ENCODE results near the gene GPR137. TPM values are rescaled to one million over a fixed set of nuclear protein-coding genes. Genes with fewer than 3 reads are reported as not detected.

GPR137 gene
- total and polyA plus RNA-seq, 10 of the 15 experiments (the other 5 are each of a cell fraction or from before 2014, with no cell fraction given): 0.37 to 29.2 (median 13.8) TPM

GRCh38 chr11:64284962-64285884 lies at the start of gene GPR137 (continued):
- TF ChIP-seq JUND (IDR thresholded peaks at IDR 0.05; ENCODE audit: low read depth, low read length): peak; percentile 27; the same call in 1 of the 2 replicates
- TF ChIP-seq, protein P1, sequence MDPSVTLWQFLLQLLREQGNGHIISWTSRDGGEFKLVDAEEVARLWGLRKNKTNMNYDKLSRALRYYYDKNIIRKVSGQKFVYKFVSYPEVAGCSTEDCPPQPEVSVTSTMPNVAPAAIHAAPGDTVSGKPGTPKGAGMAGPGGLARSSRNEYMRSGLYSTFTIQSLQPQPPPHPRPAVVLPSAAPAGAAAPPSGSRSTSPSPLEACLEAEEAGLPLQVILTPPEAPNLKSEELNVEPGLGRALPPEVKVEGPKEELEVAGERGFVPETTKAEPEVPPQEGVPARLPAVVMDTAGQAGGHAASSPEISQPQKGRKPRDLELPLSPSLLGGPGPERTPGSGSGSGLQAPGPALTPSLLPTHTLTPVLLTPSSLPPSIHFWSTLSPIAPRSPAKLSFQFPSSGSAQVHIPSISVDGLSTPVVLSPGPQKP (IDR thresholded peaks at IDR 0.05; ENCODE audit: low read depth, low read length): no peak
- no peak for TF ChIP-seq JUNB (IDR thresholded peaks at IDR 0.05)
- TF ChIP-seq, protein P2, sequence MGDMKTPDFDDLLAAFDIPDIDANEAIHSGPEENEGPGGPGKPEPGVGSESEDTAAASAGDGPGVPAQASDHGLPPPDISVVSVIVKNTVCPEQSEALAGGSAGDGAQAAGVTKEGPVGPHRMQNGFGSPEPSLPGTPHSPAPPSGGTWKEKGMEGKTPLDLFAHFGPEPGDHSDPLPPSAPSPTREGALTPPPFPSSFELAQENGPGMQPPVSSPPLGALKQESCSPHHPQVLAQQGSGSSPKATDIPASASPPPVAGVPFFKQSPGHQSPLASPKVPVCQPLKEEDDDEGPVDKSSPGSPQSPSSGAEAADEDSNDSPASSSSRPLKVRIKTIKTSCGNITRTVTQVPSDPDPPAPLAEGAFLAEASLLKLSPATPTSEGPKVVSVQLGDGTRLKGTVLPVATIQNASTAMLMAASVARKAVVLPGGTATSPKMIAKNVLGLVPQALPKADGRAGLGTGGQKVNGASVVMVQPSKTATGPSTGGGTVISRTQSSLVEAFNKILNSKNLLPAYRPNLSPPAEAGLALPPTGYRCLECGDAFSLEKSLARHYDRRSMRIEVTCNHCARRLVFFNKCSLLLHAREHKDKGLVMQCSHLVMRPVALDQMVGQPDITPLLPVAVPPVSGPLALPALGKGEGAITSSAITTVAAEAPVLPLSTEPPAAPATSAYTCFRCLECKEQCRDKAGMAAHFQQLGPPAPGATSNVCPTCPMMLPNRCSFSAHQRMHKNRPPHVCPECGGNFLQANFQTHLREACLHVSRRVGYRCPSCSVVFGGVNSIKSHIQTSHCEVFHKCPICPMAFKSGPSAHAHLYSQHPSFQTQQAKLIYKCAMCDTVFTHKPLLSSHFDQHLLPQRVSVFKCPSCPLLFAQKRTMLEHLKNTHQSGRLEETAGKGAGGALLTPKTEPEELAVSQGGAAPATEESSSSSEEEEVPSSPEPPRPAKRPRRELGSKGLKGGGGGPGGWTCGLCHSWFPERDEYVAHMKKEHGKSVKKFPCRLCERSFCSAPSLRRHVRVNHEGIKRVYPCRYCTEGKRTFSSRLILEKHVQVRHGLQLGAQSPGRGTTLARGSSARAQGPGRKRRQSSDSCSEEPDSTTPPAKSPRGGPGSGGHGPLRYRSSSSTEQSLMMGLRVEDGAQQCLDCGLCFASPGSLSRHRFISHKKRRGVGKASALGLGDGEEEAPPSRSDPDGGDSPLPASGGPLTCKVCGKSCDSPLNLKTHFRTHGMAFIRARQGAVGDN (IDR thresholded peaks at IDR 0.05): peak; percentile 41; the same call in 1 of the 2 replicates
- peak; percentile 65; the same call in 1 of the 2 replicates for TF ChIP-seq MXI1 (IDR thresholded peaks at IDR 0.05; ENCODE audit: low read depth, low read length)
- no peak; the same call in 1 of the 2 replicates for TF ChIP-seq CHD2 (IDR thresholded peaks at IDR 0.05; ENCODE audit: borderline replicate concordance, low read depth, low read length)
- TF ChIP-seq RAD21 (IDR thresholded peaks at IDR 0.05; ENCODE audit: insufficient read depth, low read depth, low read length): no peak
- 0 out of 4 replicates have a peak, but pooled peaks of 1 of the 2 experiments have one; percentile 20 for TF ChIP-seq ETV6 (conservative IDR thresholded peaks at IDR 0.05 in 1 of 2, IDR thresholded peaks at IDR 0.05 in 1 of 2; ENCODE audit: borderline replicate concordance in 1 of 2, low read depth in 1 of 2)
- TF ChIP-seq, protein P3, sequence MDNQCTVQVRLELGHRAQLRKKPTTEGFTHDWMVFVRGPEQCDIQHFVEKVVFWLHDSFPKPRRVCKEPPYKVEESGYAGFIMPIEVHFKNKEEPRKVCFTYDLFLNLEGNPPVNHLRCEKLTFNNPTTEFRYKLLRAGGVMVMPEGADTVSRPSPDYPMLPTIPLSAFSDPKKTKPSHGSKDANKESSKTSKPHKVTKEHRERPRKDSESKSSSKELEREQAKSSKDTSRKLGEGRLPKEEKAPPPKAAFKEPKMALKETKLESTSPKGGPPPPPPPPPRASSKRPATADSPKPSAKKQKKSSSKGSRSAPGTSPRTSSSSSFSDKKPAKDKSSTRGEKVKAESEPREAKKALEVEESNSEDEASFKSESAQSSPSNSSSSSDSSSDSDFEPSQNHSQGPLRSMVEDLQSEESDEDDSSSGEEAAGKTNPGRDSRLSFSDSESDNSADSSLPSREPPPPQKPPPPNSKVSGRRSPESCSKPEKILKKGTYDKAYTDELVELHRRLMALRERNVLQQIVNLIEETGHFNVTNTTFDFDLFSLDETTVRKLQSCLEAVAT (IDR thresholded peaks at IDR 0.05): peak; percentile 72; the same call in 1 of the 2 replicates
- TF ChIP-seq, protein P4, sequence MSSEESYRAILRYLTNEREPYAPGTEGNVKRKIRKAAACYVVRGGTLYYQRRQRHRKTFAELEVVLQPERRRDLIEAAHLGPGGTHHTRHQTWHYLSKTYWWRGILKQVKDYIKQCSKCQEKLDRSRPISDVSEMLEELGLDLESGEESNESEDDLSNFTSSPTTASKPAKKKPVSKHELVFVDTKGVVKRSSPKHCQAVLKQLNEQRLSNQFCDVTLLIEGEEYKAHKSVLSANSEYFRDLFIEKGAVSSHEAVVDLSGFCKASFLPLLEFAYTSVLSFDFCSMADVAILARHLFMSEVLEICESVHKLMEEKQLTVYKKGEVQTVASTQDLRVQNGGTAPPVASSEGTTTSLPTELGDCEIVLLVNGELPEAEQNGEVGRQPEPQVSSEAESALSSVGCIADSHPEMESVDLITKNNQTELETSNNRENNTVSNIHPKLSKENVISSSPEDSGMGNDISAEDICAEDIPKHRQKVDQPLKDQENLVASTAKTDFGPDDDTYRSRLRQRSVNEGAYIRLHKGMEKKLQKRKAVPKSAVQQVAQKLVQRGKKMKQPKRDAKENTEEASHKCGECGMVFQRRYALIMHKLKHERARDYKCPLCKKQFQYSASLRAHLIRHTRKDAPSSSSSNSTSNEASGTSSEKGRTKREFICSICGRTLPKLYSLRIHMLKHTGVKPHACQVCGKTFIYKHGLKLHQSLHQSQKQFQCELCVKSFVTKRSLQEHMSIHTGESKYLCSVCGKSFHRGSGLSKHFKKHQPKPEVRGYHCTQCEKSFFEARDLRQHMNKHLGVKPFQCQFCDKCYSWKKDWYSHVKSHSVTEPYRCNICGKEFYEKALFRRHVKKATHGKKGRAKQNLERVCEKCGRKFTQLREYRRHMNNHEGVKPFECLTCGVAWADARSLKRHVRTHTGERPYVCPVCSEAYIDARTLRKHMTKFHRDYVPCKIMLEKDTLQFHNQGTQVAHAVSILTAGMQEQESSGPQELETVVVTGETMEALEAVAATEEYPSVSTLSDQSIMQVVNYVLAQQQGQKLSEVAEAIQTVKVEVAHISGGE (CRISPR knock-in tag; IDR thresholded peaks at IDR 0.05): no peak
- TF ChIP-seq SRF (IDR thresholded peaks at IDR 0.05; ENCODE audit: low read depth in 2 of 2, low read length in 2 of 2): 0 out of 4 replicates have a peak, but pooled peaks of 1 of the 2 experiments have one; percentile 4
- no peak for TF ChIP-seq CBX5 (IDR thresholded peaks at IDR 0.05; ENCODE audit: low read depth)
- TF ChIP-seq TCF7 (IDR thresholded peaks at IDR 0.05; ENCODE audit: borderline replicate concordance): no peak
- TF ChIP-seq USF2 (IDR thresholded peaks at IDR 0.05; ENCODE audit: borderline replicate concordance, low read depth, low read length): no peak
- no peak for TF ChIP-seq KDM1A (IDR thresholded peaks at IDR 0.05; ENCODE audit: borderline replicate concordance)
- no peak; the same call in 1 of the 2 replicates for TF ChIP-seq STAT1 (conservative IDR thresholded peaks at IDR 0.05)
